Suppressor macrophage (primary cell): ENCODE data around the gene FLOT2.
"Not testable (repeated sequence)": the region's sequence is repeated elsewhere in the genome, so short reads cannot be mapped to it uniquely, and the experiment has no call there.

Experiments used
- DNase-seq, 4 experiments: peaks; one replicate each; pipeline ENCODE4 v3.0.0-alpha.2; 2020 to 2022

Gene FLOT2

GRCh38 chr17:28871056-28871579 lies 26.4 kb downstream of the FLOT2 start:
- DNase-seq, result no peak

DNA sequence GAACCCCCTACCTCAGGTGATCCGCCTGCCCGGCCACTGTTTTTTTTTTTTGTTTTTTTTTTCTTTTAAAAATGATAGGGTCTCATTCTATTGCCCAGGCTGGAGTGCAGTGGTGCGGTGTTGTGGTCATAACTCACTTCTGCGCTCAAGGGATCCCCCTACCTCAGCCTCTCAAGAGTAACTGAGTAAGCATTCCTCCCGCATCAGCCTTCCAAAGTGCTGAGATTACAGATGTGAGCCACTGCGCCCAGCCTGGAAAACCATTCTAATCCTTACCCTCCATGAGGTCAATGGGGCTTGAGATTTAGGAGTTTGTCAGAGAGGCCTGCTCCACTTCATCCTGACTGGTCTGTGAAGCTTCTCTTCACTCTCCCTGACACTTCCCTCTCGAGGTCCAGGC lies 30.3 kb downstream of the FLOT2 start:
- no peak for DNase-seq

- peak in 3 of 4 experiments; percentile 29 to 58 (median 46) for DNase-seq
These were observed 31.4 kb downstream of the FLOT2 start for GRCh38 chr17:28865946-28866752.

DNA sequence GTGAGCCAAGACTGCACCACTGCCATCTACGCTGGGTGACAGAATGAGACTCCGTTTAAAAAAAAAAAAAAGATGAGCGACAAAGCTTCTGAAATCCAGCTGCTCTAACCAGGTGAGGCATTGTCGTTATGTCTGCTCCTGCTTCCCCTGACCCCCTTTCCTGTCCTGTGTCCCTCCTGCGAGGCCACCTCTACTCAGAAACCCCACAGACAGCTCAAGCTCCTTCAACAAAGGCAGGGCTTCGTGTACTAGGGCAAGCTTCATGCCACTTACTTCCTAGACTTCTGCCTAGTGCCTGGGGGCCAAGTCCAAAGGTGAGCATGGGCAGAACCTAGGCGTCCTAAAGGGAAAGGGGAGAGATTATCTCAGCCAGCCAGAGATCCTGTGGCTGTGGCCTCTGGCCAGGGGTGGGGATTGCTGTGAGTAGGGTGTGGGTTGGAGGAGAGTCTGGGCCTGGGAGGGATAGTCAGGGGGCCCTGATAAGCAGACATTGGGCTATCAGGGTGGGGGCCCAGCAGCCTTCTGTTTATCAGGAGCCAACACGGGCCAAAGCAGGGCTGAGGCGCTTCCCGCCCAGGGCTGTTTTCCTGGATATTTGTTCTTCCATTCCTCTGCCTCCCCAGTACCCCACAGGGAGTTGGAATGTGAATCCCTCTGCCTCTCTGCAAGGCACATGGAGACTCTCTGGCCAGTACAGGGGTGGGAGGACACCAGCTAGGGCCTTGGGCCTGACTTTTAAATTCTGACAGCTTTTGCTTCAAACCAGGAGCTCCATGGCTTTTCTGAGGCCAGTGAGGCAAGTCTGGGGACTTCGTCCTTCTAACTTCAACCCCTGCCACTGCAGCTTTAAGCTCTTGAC lies 32.3 kb downstream of the FLOT2 start:
- DNase-seq, result no peak

GRCh38 chr17:28863953-28864352 lies 33.6 kb downstream of the FLOT2 start:
- no peak for DNase-seq

DNA sequence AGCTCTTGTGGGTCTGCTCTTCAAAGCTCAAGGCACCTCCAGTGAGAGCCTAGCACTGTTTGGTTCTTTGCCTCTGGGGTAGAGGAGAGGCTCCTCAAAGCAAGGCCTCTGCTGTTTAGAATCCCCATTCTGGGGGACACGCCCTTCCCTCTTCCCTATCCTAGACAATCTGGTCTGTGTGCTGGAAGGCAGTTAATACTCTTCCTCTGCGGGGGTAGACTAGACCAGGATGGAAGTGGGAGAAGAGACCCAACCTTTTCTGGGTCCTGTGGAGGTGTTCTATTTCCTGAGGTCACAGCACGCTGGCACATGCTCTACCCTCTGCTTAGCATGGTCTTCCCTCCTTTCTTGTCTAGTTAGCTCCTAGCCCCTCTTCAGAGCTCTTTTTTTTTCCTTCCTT lies 35.0 kb downstream of the FLOT2 start:
- DNase-seq, result no peak

DNA sequence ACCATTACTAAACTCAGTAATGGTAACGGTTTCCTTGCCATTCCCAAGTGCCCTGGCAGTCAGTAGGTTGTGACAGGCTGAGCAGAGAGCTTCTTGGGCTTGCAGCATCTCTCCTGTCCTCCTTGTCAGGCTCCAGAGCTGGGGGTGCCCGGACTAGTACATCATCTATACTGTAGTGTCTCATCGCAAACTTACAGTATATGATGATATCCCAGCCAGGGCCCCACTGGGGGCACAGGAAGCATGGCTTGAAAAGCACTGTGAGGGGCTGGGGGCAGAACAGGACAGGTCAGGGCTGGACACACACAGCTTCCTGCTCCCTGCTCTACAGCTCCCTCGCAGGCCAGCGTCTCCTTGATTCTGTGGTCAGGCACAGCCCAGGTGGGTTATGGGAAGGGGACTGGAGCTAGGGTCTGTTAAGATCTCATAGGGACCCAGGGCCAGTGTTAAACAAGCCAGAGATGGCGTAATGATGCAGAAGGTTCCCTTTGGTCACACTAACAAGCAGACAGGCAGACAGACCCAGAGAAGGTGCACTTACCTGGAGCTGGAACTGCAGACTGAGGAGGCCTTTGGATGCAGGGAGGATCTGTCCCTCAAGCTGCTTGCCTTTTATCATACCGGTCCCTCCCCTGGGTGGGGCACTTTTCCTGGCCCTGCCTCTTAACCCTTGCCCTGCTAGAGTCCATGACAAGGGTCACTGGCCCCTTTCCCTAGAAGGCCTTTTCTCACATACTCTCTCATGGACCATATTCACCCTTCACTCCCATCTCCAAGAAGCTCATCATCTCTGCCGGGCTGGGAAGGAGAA lies 35.9 kb downstream of the FLOT2 start:
- no peak for DNase-seq

- DNase-seq, result no peak
These were observed 37.1 kb downstream of the FLOT2 start for GRCh38 chr17:28860363-28860808.

- no peak for DNase-seq
These were observed 38.7 kb downstream of the FLOT2 start for GRCh38 chr17:28858801-28859355.

DNA sequence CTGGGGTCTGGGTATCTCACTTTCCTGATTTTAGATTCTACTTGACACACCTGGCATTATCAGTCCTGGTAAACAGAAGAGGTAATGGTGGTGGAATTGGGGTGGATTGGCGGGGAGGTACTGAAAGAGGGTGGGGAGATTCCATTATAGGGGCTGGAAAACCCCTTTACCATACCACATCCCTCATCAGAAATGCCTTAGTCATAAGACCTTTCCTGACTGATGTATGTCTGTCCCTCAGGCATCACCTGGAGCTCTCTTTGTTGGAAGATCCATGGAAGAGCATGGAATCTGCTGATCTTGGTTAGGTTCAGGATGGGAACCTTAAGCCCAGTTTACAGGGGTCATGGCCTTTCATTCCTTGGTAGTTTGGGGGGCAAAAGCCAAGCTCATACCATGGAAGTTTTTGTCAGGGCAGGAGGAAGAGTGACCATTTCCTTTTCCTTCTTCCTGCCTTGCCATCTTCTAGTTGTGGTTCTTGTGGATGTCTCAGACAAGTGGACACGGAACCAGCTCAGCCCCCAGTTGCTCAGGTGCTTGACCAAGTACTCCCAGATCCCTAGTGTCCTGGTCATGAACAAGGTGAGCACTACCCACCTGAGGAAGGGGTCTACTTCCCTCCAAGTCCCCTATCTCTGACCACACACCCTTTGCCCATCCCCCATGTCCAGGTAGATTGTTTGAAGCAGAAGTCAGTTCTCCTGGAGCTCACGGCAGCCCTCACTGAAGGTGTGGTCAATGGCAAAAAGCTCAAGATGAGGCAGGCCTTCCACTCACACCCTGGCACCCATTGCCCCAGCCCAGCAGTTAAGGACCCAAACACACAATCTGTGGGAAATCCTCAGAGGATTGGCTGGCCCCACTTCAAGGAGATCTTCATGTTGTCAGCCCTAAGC lies 39.4 kb downstream of the FLOT2 start:
- DNase-seq, result no peak

GRCh38 chr17:28856028-28856574 lies 41.4 kb downstream of the FLOT2 start:
- no peak for DNase-seq

DNA sequence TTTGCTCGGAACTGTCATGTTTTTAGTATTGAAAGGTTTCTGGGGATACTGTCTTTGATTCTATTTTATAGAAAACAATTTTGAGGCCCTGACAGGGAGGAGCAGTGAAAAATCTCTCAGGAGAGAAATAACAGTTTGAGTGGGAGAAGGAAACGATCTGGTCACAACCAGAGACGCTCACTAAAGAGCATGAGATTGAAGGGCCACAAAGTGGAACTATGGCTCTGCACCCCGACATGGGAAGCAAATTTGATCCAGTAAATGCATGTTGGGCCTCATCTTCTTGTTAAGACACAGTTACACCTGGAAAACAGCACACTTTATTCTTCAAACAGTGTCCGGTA lies 42.2 kb downstream of the FLOT2 start:
- no peak for DNase-seq

DNA sequence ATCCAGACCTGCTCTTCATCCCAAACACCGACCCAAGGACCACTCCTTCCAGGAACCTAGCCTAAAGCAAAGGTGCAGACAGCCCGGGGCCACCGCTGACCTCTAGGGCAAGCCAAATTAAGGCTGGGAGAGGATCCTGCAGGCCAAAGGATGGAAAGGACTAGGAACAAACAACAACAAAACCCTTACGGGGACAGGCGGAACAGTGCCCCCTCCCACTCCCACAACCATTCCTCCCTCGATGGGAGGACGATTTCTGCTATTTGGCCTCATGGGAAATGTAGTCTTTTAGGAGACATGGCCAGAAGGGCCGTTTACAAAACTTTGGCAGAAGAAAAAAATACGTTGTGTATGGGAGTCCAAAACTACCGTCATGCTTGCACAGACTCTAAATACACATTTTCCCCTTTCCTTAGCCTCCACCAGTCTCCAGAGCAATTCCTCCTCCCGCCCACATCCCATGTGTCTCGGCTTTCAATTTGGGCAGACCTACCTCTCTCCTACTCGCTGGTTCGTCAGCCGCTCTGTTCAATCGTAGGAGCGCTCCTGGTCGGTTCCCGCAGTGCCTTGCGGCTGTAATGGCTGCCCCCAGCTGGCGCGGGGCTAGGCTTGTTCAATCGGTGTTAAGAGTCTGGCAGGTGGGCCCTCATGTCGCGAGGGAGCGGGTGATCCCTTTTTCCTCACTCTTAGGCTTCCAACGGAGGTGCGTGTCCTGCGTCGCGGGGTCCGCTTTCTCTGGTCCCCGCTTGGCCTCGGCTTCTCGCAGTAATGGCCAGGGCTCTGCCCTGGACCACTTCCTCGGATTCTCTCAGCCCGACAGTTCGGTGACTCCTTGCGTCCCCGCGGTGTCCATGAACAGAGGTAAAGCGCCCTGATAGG lies 42.8 kb downstream of the FLOT2 start, which contains the start of gene ERAL1:
TSS of gene ERAL1 (plus strand) at position 560 of the 879 bp plus-strand sequence. CDS start at position 579, 19 bp downstream.
- DNase-seq, result peak; percentile 86 to 93 (median 92)

DNA sequence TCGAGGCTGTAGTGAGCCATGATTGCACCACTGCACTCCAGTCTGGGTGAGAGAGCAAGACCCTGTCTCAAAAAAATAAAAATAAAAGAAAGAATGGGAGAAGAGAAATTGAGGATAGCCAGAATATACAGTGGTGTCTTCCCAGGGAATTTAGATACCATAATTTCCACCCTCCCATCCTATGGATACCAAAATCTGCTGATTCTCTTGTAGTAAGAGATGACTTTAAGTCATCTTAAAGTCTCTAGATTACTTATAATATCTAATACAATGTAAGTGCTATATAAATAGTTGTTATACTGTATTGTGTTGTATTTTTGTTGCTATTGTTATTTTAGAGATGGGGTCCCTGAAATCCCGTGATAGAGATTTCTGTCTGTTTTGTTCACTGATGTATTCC lies 44.2 kb downstream of the FLOT2 start:
- no peak for DNase-seq

- DNase-seq, result peak; percentile 8 to 16 (median 11)
These were observed 48.3 kb downstream of the FLOT2 start for GRCh38 chr17:28849281-28849680.

DNA sequence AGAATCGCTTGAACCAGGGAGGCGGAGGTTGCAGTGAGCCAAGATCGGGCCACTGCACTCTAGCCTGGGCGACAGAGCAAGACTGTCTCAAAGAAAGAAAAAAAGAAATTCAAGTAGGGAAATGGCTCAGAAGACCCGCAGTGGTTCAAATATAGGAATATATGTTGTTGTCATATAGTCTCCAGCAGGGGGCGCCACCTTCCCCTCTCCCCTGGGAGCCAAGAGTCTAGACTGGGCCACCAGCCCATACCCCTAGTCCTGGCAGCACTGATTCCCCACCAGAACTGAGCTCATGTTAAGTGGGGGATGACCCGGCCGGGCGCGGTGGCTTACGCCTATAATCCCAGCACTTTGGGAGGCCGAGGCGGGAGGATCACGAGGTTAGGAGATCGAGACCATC lies 48.9 kb downstream of the FLOT2 start:
- peak; percentile 66 to 83 (median 72) for DNase-seq

- DNase-seq, result not testable (repeated sequence)
These were observed 50.8 kb downstream of the FLOT2 start for GRCh38 chr17:28846699-28847098.

DNA sequence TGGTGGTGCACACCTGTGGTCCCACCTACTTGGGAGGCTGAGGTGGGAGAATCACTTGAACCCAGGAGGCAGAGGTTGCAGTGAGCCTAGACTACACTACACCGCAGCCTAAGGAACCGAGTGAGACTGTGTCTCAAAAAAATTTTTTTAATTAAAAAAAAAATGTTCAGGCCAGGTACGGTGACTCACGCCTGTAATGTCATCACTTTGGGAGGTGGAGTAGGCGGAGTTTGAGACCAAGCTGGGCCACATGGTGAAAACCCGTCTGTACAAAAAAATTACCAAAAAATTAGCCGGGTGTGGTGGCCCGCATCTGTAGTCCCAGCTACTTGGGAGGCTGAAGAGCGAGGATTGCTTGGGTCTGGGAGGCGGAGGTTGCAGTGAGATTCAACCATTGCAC lies 51.3 kb downstream of the FLOT2 start:
- no peak for DNase-seq

DNA sequence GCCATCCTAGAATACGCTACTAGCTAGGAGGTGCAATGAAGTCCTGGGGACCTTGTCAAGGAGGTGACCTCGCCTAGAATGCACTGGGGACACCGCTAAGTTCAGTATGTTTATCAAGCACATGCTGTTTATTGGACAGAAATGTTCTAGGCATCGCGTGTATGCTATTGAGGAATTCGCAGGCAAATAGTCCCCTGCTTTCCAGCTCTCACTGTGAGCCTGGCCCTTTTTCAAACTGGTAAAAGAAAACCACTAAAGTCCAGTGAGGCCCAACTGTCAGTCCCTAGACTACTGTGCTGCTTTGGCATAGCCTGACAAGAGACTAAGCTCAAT lies 53.8 kb downstream of the FLOT2 start:
- DNase-seq, result no peak
